ENCODE measurements around the gene NKD2.

The NKD2 gene

DNA sequence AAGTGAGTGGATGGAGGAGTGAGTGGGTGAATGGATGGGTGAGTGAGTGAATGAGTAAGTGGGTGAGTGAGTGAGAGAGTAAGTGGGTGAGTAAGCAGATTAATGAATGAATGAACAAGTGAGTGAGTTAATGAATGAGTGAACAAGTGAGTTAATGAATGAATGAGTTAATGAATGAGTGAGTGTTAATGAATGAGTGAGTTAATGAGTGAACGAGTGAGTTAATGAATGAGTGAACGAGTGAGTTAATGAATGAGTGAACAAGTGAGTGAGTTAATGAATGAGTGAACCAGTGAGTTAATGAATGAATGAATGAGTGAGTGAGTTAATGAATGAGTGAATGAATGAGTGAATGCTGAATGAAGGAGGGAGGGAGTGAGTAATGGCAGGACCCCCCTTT lies 26.4 kb downstream of the NKD2 start:
- no peak overlapping the region for H2AFZ ChIP-seq (ENCODE audit: low read length)
- H3F3A ChIP-seq (ENCODE audit: low read depth): no peaks in the 10 kb centered on the region
- no peak overlapping the region for H3K4me3 ChIP-seq (ENCODE audit: low read length, poor library complexity, severe bottlenecking)
- no peak overlapping the region for H3K9ac ChIP-seq (ENCODE audit: low read depth, low read length, poor library complexity, severe bottlenecking)
- no peaks in the 10 kb centered on the region for H3K4me1 ChIP-seq (ENCODE audit: insufficient read depth, low read length, poor library complexity, severe bottlenecking)
- peaks cover 2% of the 10 kb centered on the region for H4K20me1 ChIP-seq (ENCODE audit: insufficient read depth, low read length, poor library complexity, severe bottlenecking)
- no peaks in the 10 kb centered on the region for H3K27me3 ChIP-seq (ENCODE audit: insufficient read depth, low read length, poor library complexity, severe bottlenecking)
- no peaks in the 10 kb centered on the region for H3K9me3 ChIP-seq (ENCODE audit: insufficient read depth, low read depth, low read length)
- TF ChIP-seq EZH2phosphoT487 (IDR thresholded peaks at IDR 0.05; ENCODE audit: borderline replicate concordance): no peak
- TF ChIP-seq, protein P1, sequence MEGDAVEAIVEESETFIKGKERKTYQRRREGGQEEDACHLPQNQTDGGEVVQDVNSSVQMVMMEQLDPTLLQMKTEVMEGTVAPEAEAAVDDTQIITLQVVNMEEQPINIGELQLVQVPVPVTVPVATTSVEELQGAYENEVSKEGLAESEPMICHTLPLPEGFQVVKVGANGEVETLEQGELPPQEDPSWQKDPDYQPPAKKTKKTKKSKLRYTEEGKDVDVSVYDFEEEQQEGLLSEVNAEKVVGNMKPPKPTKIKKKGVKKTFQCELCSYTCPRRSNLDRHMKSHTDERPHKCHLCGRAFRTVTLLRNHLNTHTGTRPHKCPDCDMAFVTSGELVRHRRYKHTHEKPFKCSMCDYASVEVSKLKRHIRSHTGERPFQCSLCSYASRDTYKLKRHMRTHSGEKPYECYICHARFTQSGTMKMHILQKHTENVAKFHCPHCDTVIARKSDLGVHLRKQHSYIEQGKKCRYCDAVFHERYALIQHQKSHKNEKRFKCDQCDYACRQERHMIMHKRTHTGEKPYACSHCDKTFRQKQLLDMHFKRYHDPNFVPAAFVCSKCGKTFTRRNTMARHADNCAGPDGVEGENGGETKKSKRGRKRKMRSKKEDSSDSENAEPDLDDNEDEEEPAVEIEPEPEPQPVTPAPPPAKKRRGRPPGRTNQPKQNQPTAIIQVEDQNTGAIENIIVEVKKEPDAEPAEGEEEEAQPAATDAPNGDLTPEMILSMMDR (conservative IDR thresholded peaks at IDR 0.05; ENCODE audit: low read length): no peak
- no peak overlapping the region for H3K4me2 ChIP-seq (ENCODE audit: low read depth, low read length, poor library complexity, severe bottlenecking)
- no peaks in the 10 kb centered on the region; the same call in 1 of the 2 replicates for H3K79me2 ChIP-seq (ENCODE audit: insufficient read depth, low read length)
- peaks cover 28% of the 10 kb centered on the region; the same call in 1 of the 2 replicates for H3K36me3 ChIP-seq (ENCODE audit: insufficient read depth, low read length)
- H3K9me2 ChIP-seq (replicated peaks; ENCODE audit: low read depth, low read length): no peaks in the 10 kb centered on the region

DNA sequence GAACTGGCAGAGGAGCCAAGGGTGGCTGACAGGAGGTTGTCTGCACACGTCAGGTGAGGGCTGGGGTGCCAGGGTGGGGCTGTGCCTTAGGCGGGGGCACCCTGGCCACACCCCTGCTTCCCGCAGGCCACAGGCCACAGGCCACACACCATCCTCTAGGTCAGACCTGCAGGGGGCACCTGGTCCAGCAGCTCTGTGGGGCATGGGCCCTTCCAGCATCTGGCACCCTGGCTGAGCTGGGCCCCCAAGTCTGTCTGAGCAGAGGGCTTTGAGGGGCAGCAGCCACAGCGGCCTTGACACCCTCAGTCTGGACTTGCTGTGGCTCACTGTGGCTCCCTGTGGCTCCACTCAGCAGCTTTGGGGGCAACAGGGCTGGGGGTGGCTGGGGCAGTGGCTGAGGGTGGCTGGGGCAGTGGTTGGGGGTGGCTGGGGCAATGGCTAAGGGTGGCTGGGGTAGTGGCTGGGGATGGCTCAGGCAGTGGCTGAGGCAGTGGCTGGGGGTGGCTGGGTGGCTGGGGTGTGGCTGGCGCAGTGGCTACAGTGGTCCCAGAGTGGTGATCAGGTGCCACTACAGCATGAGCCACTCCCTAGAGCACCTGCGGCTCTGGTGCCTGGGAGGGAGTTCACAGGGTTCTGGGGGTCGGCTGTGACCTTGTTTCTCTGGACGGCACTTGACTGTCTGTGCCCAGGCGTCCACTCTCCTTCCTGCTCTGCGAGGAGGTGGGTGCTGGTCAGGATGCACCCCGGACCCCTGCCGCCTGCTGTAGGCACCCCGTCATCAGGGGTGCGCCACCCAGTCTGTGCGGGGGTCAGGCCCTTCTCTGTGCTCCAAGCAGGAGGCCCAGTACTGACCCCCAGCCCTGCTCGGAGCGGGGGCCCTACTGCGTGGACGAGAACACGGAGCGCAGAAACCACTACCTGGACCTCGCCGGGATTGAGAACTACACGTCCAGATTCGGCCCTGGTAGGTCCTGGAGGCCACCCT lies 27.1 kb downstream of the NKD2 start:
- no peak overlapping the region for H3K9ac ChIP-seq (ENCODE audit: low read depth, low read length, poor library complexity, severe bottlenecking)
- no peaks in the 10 kb centered on the region for H3K27me3 ChIP-seq (ENCODE audit: insufficient read depth, low read length, poor library complexity, severe bottlenecking)
- no peaks in the 10 kb centered on the region; the same call in 1 of the 2 replicates for H3K79me2 ChIP-seq (ENCODE audit: insufficient read depth, low read length)
- H4K20me1 ChIP-seq (ENCODE audit: insufficient read depth, low read length, poor library complexity, severe bottlenecking): no peaks in the 10 kb centered on the region
- peaks cover 32% of the 10 kb centered on the region; the same call in 1 of the 2 replicates for H3K36me3 ChIP-seq (ENCODE audit: insufficient read depth, low read length)
- no peak overlapping the region for H3K4me3 ChIP-seq (ENCODE audit: low read length, poor library complexity, severe bottlenecking)
- H2AFZ ChIP-seq (ENCODE audit: low read length): no peak overlapping the region
- no peak for TF ChIP-seq EZH2phosphoT487 (IDR thresholded peaks at IDR 0.05; ENCODE audit: borderline replicate concordance)
- TF ChIP-seq, protein P1 (conservative IDR thresholded peaks at IDR 0.05; ENCODE audit: low read length): no peak
- H3F3A ChIP-seq (ENCODE audit: low read depth): no peaks in the 10 kb centered on the region
- H3K4me1 ChIP-seq (ENCODE audit: insufficient read depth, low read length, poor library complexity, severe bottlenecking): no peaks in the 10 kb centered on the region
- no peaks in the 10 kb centered on the region for H3K9me2 ChIP-seq (replicated peaks; ENCODE audit: low read depth, low read length)
- H3K4me2 ChIP-seq (ENCODE audit: low read depth, low read length, poor library complexity, severe bottlenecking): no peak overlapping the region
- H3K9me3 ChIP-seq (ENCODE audit: insufficient read depth, low read depth, low read length): no peaks in the 10 kb centered on the region

- no peaks in the 10 kb centered on the region for H3F3A ChIP-seq (ENCODE audit: low read depth)
- no peak overlapping the region for H2AFZ ChIP-seq (ENCODE audit: low read length)
- no peaks in the 10 kb centered on the region for H3K9me2 ChIP-seq (replicated peaks; ENCODE audit: low read depth, low read length)
- no peaks in the 10 kb centered on the region for H3K27me3 ChIP-seq (ENCODE audit: insufficient read depth, low read length, poor library complexity, severe bottlenecking)
- H3K4me1 ChIP-seq (ENCODE audit: insufficient read depth, low read length, poor library complexity, severe bottlenecking): no peaks in the 10 kb centered on the region
- H3K9me3 ChIP-seq (ENCODE audit: insufficient read depth, low read depth, low read length): no peaks in the 10 kb centered on the region
- peaks cover 32% of the 10 kb centered on the region; the same call in 1 of the 2 replicates for H3K36me3 ChIP-seq (ENCODE audit: insufficient read depth, low read length)
- TF ChIP-seq, protein P1 (conservative IDR thresholded peaks at IDR 0.05; ENCODE audit: low read length): no peak
- TF ChIP-seq EZH2phosphoT487 (IDR thresholded peaks at IDR 0.05; ENCODE audit: borderline replicate concordance): no peak
- H3K4me3 ChIP-seq (ENCODE audit: low read length, poor library complexity, severe bottlenecking): no peak overlapping the region
- no peak overlapping the region for H3K4me2 ChIP-seq (ENCODE audit: low read depth, low read length, poor library complexity, severe bottlenecking)
- no peak overlapping the region for H3K9ac ChIP-seq (ENCODE audit: low read depth, low read length, poor library complexity, severe bottlenecking)
- no peaks in the 10 kb centered on the region for H4K20me1 ChIP-seq (ENCODE audit: insufficient read depth, low read length, poor library complexity, severe bottlenecking)
- H3K79me2 ChIP-seq (ENCODE audit: insufficient read depth, low read length): no peaks in the 10 kb centered on the region
Observed at GRCh38 chr5:1036504-1037122, 28.0 kb downstream of the NKD2 start.
